ENCODE data around the gene HMGCS1. TPM values are rescaled to one million over a fixed set of nuclear protein-coding genes. Genes with fewer than 3 reads are reported as not detected.

Gene HMGCS1
- total RNA-seq, 1 donor from 2014 or later, result 146 TPM

DNA sequence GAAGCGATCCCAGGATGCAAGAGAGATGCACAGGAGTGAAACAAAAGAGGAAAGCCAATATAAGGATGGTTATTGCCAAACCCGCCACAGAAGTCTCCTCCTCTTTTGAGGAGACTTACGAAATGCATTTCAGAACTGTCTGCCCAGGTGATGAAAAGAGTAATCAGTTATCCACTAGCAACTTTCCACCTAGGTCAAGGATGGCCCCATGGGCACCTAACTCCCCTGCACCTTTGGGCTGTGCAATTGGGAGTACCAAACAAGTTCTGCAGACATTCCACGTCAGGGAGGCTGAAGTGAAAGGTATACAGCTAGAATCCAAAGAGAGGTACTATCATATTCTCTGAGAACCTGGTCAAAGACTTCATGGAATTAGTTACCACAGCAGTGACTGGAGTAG is 25.7 kb downstream of the HMGCS1 start:
- DNase-seq (ENCODE audit: low read depth) (no peak), FAIRE-seq (no peak)
- TF ChIP-seq EZH2 (IDR thresholded peaks at IDR 0.05; ENCODE audit: insufficient read depth, low read length), result no peak
- TF ChIP-seq, protein P1, sequence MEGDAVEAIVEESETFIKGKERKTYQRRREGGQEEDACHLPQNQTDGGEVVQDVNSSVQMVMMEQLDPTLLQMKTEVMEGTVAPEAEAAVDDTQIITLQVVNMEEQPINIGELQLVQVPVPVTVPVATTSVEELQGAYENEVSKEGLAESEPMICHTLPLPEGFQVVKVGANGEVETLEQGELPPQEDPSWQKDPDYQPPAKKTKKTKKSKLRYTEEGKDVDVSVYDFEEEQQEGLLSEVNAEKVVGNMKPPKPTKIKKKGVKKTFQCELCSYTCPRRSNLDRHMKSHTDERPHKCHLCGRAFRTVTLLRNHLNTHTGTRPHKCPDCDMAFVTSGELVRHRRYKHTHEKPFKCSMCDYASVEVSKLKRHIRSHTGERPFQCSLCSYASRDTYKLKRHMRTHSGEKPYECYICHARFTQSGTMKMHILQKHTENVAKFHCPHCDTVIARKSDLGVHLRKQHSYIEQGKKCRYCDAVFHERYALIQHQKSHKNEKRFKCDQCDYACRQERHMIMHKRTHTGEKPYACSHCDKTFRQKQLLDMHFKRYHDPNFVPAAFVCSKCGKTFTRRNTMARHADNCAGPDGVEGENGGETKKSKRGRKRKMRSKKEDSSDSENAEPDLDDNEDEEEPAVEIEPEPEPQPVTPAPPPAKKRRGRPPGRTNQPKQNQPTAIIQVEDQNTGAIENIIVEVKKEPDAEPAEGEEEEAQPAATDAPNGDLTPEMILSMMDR (IDR thresholded peaks at IDR 0.05; ENCODE audit: insufficient read depth, low read depth, low read length), result no peak
- H3K4me3 ChIP-seq (ENCODE audit: insufficient read depth, low read depth, low read length), result no peak overlapping the region
- H3K4me1 Mint-ChIP-seq (ENCODE audit: low read depth, unreplicated experiment), result peaks cover 9% of the 10 kb centered on the region
- no peaks in the 10 kb centered on the region for H3K27me3 Mint-ChIP-seq (ENCODE audit: low read depth, unreplicated experiment)
- no peaks in the 10 kb centered on the region for H3K79me2 ChIP-seq (ENCODE audit: insufficient read depth, low read length)
- no peaks in the 10 kb centered on the region for H3K4me1 ChIP-seq (ENCODE audit: insufficient read depth, low read length)
- no peak overlapping the region for H3K27ac ChIP-seq (ENCODE audit: low read depth, low read length)
- H3K27me3 ChIP-seq (ENCODE audit: insufficient read depth, low read length), result no peaks in the 10 kb centered on the region
- H2AFZ ChIP-seq (ENCODE audit: low read depth, low read length), result no peak overlapping the region
- no peak overlapping the region for H3K9ac ChIP-seq (ENCODE audit: low read length)
- no peak overlapping the region for H3K4me3 Mint-ChIP-seq (ENCODE audit: unreplicated experiment)
- peaks cover 10% of the 10 kb centered on the region for H4K20me1 ChIP-seq (ENCODE audit: insufficient read depth, low read length)
- H3K27ac Mint-ChIP-seq (ENCODE audit: unreplicated experiment), result no peak overlapping the region
- peaks cover 26% of the 10 kb centered on the region for H3K36me3 ChIP-seq (ENCODE audit: insufficient read depth, low read length)
- H3K9me3 ChIP-seq (ENCODE audit: insufficient read depth, low read depth, low read length), result no peaks in the 10 kb centered on the region
- peaks cover 10% of the 10 kb centered on the region for H3K36me3 Mint-ChIP-seq (ENCODE audit: low read depth, unreplicated experiment)
- H3K4me2 ChIP-seq (ENCODE audit: low read length), result no peak overlapping the region
- H3K9me3 Mint-ChIP-seq (ENCODE audit: unreplicated experiment), result no peaks in the 10 kb centered on the region

DNA sequence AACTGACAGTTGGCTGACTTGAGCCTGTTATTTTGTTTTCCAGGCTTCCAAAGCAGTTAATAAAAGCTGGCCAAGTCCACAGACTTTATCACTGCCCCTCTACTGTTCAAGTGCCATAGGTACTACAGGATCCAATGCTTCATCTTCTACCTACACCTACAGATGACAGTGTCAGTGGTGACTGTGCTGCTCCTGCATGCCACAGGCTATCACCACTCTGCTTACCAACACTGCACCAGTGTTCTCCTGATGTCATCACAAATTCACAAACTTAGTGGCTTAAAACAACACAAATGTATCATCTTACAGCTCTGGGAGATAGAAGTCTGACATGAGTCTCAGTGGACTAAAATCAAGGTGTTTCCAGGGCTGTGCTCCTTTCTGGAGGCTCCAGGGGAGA is 26.6 kb downstream of the HMGCS1 start:
- Mint-ChIP-seq H3K4me3 (ENCODE audit: unreplicated experiment) (no peak overlapping the region), H3K36me3 (ENCODE audit: low read depth, unreplicated experiment) (peaks cover 10% of the 10 kb centered on the region), H3K27me3 (ENCODE audit: low read depth, unreplicated experiment) (no peaks in the 10 kb centered on the region), H3K9me3 (ENCODE audit: unreplicated experiment) (no peaks in the 10 kb centered on the region), H3K4me1 (ENCODE audit: low read depth, unreplicated experiment) (peaks cover 8% of the 10 kb centered on the region), H3K27ac (ENCODE audit: unreplicated experiment) (no peak overlapping the region)
- Histone ChIP-seq H2AFZ (ENCODE audit: low read depth, low read length) (no peak overlapping the region), H3K4me1 (ENCODE audit: insufficient read depth, low read length) (no peaks in the 10 kb centered on the region), H3K27me3 (ENCODE audit: insufficient read depth, low read length) (no peaks in the 10 kb centered on the region), H3K36me3 (ENCODE audit: insufficient read depth, low read length) (peaks cover 21% of the 10 kb centered on the region), H3K4me2 (ENCODE audit: low read length) (no peak overlapping the region), H3K79me2 (ENCODE audit: insufficient read depth, low read length) (no peaks in the 10 kb centered on the region), H3K27ac (ENCODE audit: low read depth, low read length) (no peak overlapping the region), H3K9me3 (ENCODE audit: insufficient read depth, low read depth, low read length) (no peaks in the 10 kb centered on the region), H4K20me1 (ENCODE audit: insufficient read depth, low read length) (peaks cover 10% of the 10 kb centered on the region), H3K9ac (ENCODE audit: low read length) (no peak overlapping the region), H3K4me3 (ENCODE audit: insufficient read depth, low read depth, low read length) (no peak overlapping the region)
- no peak for DNase-seq (ENCODE audit: low read depth)
- no peak for TF ChIP-seq EZH2 (IDR thresholded peaks at IDR 0.05; ENCODE audit: insufficient read depth, low read length)
- TF ChIP-seq, protein P1 (IDR thresholded peaks at IDR 0.05; ENCODE audit: insufficient read depth, low read depth, low read length), result no peak
- no peak for FAIRE-seq

DNA sequence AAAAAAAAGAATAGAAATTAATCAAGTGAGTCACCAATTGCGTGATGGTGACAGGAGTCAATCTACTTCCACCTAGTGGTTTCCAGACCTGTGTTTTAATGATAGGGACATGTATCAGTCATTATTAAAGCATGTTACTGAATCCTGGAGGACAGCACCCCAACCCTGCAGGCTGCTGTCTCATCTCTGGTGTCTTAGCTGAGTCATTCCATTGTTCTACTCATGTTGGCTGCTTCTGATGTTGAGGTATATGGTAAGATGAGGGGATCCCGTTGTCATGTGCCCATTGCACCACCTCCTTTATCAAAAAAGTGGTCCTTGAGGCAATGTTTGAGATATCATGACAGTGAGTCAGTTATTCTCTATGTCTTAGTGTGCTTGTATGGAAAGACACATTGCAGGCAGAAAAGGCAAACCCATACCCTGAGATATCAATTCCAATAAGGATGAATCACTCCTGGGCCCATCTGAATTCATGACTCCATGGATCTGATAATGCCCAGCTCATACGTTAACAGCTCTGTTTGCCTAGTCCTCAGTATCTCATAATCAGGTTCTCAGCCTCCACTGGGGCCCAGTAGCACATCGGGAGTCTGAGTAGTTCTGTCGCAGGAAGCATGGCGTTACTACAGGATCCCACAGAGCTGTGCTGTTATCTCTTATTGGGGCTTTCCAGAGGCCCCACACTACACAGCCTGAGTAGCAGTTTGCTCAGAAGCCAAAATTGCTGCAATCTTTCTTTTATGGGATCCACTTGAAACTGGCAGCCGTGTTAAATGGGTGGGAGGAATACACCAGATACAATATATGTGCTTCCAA is 31.2 kb downstream of the HMGCS1 start:
- TF ChIP-seq, protein P1 (IDR thresholded peaks at IDR 0.05; ENCODE audit: insufficient read depth, low read depth, low read length), result no peak
- TF ChIP-seq EZH2 (IDR thresholded peaks at IDR 0.05; ENCODE audit: insufficient read depth, low read length), result no peak
- Mint-ChIP-seq H3K9me3 (ENCODE audit: unreplicated experiment) (no peaks in the 10 kb centered on the region), H3K4me1 (ENCODE audit: low read depth, unreplicated experiment) (no peaks in the 10 kb centered on the region), H3K36me3 (ENCODE audit: low read depth, unreplicated experiment) (peaks cover 6% of the 10 kb centered on the region), H3K27ac (ENCODE audit: unreplicated experiment) (no peak overlapping the region), H3K27me3 (ENCODE audit: low read depth, unreplicated experiment) (peaks cover 6% of the 10 kb centered on the region), H3K4me3 (ENCODE audit: unreplicated experiment) (no peak overlapping the region)
- DNase-seq (ENCODE audit: low read depth), result peak; percentile 11
- Histone ChIP-seq H4K20me1 (ENCODE audit: insufficient read depth, low read length) (no peaks in the 10 kb centered on the region), H3K27me3 (ENCODE audit: insufficient read depth, low read length) (peaks cover 1% of the 10 kb centered on the region), H3K79me2 (ENCODE audit: insufficient read depth, low read length) (no peaks in the 10 kb centered on the region), H3K9ac (ENCODE audit: low read length) (no peak overlapping the region), H3K36me3 (ENCODE audit: insufficient read depth, low read length) (no peaks in the 10 kb centered on the region), H3K4me3 (ENCODE audit: insufficient read depth, low read depth, low read length) (no peak overlapping the region), H3K9me3 (ENCODE audit: insufficient read depth, low read depth, low read length) (no peaks in the 10 kb centered on the region), H3K4me1 (ENCODE audit: insufficient read depth, low read length) (no peaks in the 10 kb centered on the region), H3K4me2 (ENCODE audit: low read length) (no peak overlapping the region), H3K27ac (ENCODE audit: low read depth, low read length) (no peak overlapping the region), H2AFZ (ENCODE audit: low read depth, low read length) (no peak overlapping the region)
- no peak for FAIRE-seq

Measured in astrocyte (in vitro differentiated cells and primary cell).